Kidney (tissue), 14 donors: Measurements from ENCODE around the gene SYTL4. TPM values are rescaled to one million over a fixed set of nuclear protein-coding genes. Genes with fewer than 3 reads are reported as not detected.

Source experiments
- DNase-seq, 5 donors: peaks; one replicate each; pipeline ENCODE4 v3.0.0-alpha.2; 2013 to 2020
- FAIRE-seq: peaks from 2 replicates; lab custom pipeline; 2012; peaks lifted over from hg19 to GRCh38; lab: Jason Lieb, UNC
- H3K27ac ChIP-seq, 2 donors: one replicate each; pipeline ENCODE4 v1.7.0; 2013; ENCODE audit warnings: low read depth in 2 of 2, low read length in 2 of 2, inconsistent platforms in 1 of 2
- H3K27me3 ChIP-seq: one replicate; pipeline ENCODE4 v1.7.1; 2013; ENCODE audit warnings: low read length, inconsistent platforms; ENCODE audit not compliant: control insufficient read depth, insufficient read depth
- H3K36me3 ChIP-seq, 3 donors: one replicate each; pipeline versions ENCODE4 v1.7.0 to v1.7.1; 2013; ENCODE audit warnings: low read length in 3 of 3, control low read depth in 1 of 3, inconsistent platforms in 1 of 3; ENCODE audit not compliant: insufficient read depth in 3 of 3, control insufficient read depth in 2 of 3
- H3K4me1 ChIP-seq, 3 donors: one replicate each; pipeline versions ENCODE4 v1.7.0 to v1.7.1; 2013; ENCODE audit warnings: low read length in 3 of 3, inconsistent platforms in 1 of 3, low read depth in 1 of 3; ENCODE audit not compliant: control insufficient read depth in 2 of 3, insufficient read depth in 2 of 3
- H3K4me3 ChIP-seq, 3 donors: one replicate each; pipeline versions ENCODE4 v1.7.0 to v1.8.1; 2013; ENCODE audit warnings: low read length in 3 of 3, control low read depth in 1 of 3, inconsistent platforms in 1 of 3
- H3K9ac ChIP-seq, 3 donors: one replicate each; pipeline versions ENCODE4 v1.7.0 to v1.7.1; 2013; ENCODE audit warnings: low read length in 3 of 3, control low read depth in 1 of 3, inconsistent platforms in 1 of 3
- H3K9me3 ChIP-seq, 3 donors: one replicate each; pipeline versions ENCODE4 v1.7.0 to v1.7.1; 2013; ENCODE audit warnings: low read length in 3 of 3, control low read depth in 1 of 3, inconsistent platforms in 1 of 3; ENCODE audit not compliant: control insufficient read depth in 2 of 3, insufficient read depth in 1 of 3
- intact Hi-C: fragments of 100-400 bp; cut with DNase I; formaldehyde crosslinking; loops from one replicate; pipeline ENCODE4 v1.11.1; 2022
- polyA plus RNA-seq: library from polyadenylated mRNA; stranded (reverse); fragments of 350-450 nt; fragmentation: Illumina TruSeq; extraction: RNeasy Lipid Tissue Mini Kit (QIAGEN cat#74804); gene quantifications from one replicate; pipeline ENCODE4 v1.2.3, GENCODE V29; 2014; ENCODE audit warnings: low read depth, low replicate concordance; ENCODE audit not compliant: insufficient read depth
- total RNA-seq: library from RNA; stranded (reverse); fragmentation: NEBNext Ultra II Directional; extraction: Animal tissue kit (Norgen Biotek cat#: 25700); gene quantifications from one replicate; pipeline ENCODE4 v1.2.1, GENCODE V29; 2021
- TF ChIP-seq, protein P1 (sequence below): IDR thresholded peaks from 3 replicates; pipeline ENCODE4 v1.5.1; 2012; ENCODE audit warnings: mild to moderate bottlenecking, moderate library complexity, borderline replicate concordance; ENCODE audit not compliant: insufficient read depth; ENCODE audit errors: extremely low read depth
- donor health status: control.
- donor health status: control.
- donor health status: control.
- donor health status: control.
- donor health status: control.
- donor health status: DM: yes; HTN: yes; CAD: no.
- donor health status: Normal renal cell carcinoma (clear cell type).

The SYTL4 gene
- total and polyA plus RNA-seq, 2 donors from 2014 or later, result 10.4 to 13.3 TPM

DNA sequence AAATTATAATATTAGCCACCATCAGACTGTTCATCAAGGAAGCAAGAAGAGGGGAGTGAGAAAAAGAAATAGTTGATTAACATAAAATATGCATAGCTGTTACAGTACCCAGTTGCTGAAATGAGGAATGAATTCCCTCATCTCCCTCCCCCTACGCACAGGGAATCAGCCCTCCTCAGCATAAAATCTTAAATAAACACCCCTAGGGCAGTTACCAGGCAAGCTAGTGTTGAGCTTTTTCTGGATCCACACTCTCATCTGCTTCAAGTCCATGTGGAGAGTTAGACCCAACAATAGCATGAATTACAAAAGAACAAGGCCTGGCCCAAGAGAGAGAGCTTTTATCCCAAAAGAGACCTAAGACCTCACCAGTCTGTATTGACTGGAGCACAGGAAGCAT, 19.0 kb upstream of the SYTL4 start:
- no peak overlapping the region for H3K9ac ChIP-seq
- H3K4me3 ChIP-seq, result no peak overlapping the region
- H3K27me3 ChIP-seq, result no peaks in the 10 kb centered on the region
- H3K36me3 ChIP-seq, result no peaks in the 10 kb centered on the region
- H3K27ac ChIP-seq, result no peak overlapping the region
- H3K4me1 ChIP-seq, result no peaks in the 10 kb centered on the region
- intact Hi-C loops, result no loop called here
- no peaks in the 10 kb centered on the region for H3K9me3 ChIP-seq
- FAIRE-seq (no peak), DNase-seq (peak in 1 of 5 donors; percentile 30)
- TF ChIP-seq, protein P1, sequence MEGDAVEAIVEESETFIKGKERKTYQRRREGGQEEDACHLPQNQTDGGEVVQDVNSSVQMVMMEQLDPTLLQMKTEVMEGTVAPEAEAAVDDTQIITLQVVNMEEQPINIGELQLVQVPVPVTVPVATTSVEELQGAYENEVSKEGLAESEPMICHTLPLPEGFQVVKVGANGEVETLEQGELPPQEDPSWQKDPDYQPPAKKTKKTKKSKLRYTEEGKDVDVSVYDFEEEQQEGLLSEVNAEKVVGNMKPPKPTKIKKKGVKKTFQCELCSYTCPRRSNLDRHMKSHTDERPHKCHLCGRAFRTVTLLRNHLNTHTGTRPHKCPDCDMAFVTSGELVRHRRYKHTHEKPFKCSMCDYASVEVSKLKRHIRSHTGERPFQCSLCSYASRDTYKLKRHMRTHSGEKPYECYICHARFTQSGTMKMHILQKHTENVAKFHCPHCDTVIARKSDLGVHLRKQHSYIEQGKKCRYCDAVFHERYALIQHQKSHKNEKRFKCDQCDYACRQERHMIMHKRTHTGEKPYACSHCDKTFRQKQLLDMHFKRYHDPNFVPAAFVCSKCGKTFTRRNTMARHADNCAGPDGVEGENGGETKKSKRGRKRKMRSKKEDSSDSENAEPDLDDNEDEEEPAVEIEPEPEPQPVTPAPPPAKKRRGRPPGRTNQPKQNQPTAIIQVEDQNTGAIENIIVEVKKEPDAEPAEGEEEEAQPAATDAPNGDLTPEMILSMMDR, result no peak

DNA sequence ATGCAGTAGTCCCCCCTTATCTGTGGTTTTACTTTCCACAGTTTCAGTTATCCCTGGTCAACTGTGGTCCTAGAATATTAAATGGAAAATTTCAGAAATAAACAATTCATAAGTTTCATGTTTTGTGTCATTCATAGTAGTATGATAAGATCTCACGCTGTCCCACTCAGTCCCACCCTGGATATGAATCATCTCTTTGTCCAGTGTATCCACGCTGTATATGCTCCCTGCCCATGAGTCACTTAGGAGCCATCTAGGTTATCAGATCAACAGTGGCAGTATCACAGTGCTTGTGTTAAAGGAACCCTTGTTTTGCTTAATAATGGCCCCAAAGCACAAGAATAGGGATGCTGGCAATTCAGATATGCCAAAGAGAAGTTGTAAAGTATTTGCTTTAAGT, 16.2 kb upstream of the SYTL4 start:
- H3K9me3 ChIP-seq, result no peaks in the 10 kb centered on the region
- H3K4me1 ChIP-seq, result no peaks in the 10 kb centered on the region
- H3K9ac ChIP-seq, result no peak overlapping the region
- no peak for DNase-seq
- intact Hi-C loops, result no loop called here
- FAIRE-seq, result no peak
- TF ChIP-seq, protein P1, result no peak
- H3K36me3 ChIP-seq, result no peaks in the 10 kb centered on the region
- H3K27me3 ChIP-seq, result no peaks in the 10 kb centered on the region
- no peak overlapping the region for H3K27ac ChIP-seq
- no peak overlapping the region for H3K4me3 ChIP-seq

- Histone ChIP-seq H3K27me3 (no peaks in the 10 kb centered on the region), H3K9me3 (no peaks in the 10 kb centered on the region), H3K27ac (no peak overlapping the region), H3K36me3 (no peaks in the 10 kb centered on the region), H3K9ac (no peak overlapping the region), H3K4me3 (no peak overlapping the region), H3K4me1 (no peaks in the 10 kb centered on the region)
- intact Hi-C loops, result no loop called here
- no peak for FAIRE-seq
- TF ChIP-seq, protein P1, result no peak
- no peak for DNase-seq
Measured at GRCh38 chrX:100747703-100748102, 15.8 kb upstream of the SYTL4 start.

DNA sequence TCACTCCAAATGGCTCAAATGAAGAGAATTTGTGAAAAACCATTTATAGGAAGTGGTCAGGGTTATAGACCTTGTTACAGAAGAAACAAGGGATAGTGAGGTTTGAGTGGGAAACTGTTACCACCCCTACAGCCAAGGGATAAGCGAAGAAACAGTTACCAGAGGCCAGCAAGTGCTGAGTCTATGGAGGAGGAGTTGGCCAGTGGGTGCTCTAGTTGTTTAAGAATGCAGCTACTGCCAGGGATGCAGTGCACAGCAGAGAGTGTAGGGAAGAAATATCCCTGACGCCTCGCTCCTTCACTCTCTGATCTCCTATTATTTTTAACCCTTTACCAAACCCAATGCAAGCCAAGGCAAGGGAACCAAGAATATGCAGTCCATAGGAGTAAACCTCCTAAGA, 15.2 kb upstream of the SYTL4 start:
- H3K27me3 ChIP-seq, result no peaks in the 10 kb centered on the region
- no peaks in the 10 kb centered on the region for H3K36me3 ChIP-seq
- H3K27ac ChIP-seq, result no peak overlapping the region
- FAIRE-seq (no peak), DNase-seq (no peak)
- TF ChIP-seq, protein P1, result no peak
- H3K9me3 ChIP-seq, result no peaks in the 10 kb centered on the region
- no peak overlapping the region for H3K4me3 ChIP-seq
- no peaks in the 10 kb centered on the region for H3K4me1 ChIP-seq
- intact Hi-C loops, result no loop called here
- no peak overlapping the region for H3K9ac ChIP-seq
